Hematopoietic multipotent progenitor cell treated with erythropoietin and hydrocortisone succinate and interleukin-3 and kit ligand, for 6 days (in vitro differentiated cells): Measurements from ENCODE around the gene FAM20C.
"Not testable (repeated sequence)": the region's sequence is repeated elsewhere in the genome, so short reads cannot be mapped to it uniquely, and the experiment has no call there.

Source experiments
- DNase-seq: peaks from one replicate; pipeline ENCODE4 v3.0.0-alpha.2; 2015

The FAM20C gene

GRCh38 chr7:297141-297540 lies 104.8 kb downstream of the FAM20C start:
- not testable (repeated sequence) for DNase-seq

DNA sequence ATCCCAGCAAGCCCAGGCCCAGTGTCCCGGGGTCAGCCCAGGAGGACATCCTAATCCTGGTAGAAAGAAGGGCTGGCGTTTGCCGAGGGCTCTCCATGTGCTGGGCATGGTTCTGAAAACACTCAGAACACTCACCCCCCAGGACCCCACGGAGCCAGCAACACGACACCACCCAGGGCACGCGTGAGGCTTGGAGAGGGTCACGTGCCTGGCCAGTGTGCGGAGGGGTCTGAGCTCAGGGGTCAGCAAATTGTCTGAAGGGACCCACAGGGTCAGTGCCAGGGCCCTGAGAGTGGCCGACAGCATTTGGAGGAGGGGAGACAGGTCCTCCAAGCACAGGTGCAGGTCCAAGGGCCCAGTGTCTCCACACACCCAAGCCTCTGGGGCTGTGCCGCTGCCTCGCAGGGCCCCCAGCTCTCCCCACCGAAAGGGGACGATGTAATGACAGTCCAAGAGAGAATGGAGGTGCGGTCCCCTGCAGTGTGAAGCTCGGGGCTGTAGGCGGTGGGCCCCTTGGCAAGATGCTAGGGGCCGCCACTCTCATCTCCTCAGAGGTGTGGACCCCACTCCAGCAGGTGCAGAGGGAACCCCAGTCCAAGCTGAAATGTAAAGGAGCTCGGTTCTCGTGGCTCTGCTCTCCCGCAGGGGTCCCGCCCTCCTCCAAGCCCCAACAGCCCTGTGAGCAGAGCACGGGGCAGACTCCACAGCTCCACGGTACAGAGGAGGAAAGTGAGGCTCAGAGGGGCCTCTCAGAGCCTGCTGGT lies 105.4 kb downstream of the FAM20C start:
- DNase-seq = no peak

- DNase-seq = no peak
Observed at GRCh38 chr7:298375-298702, 106.0 kb downstream of the FAM20C start.

- no peak for DNase-seq
Observed at GRCh38 chr7:298743-299142, 106.4 kb downstream of the FAM20C start.

- DNase-seq = no peak
Observed at GRCh38 chr7:299169-299568, 106.8 kb downstream of the FAM20C start.

GRCh38 chr7:299628-300027 lies 107.3 kb downstream of the FAM20C start:
- DNase-seq = no peak

GRCh38 chr7:300048-300447 lies 107.7 kb downstream of the FAM20C start:
- DNase-seq = no peak

DNA sequence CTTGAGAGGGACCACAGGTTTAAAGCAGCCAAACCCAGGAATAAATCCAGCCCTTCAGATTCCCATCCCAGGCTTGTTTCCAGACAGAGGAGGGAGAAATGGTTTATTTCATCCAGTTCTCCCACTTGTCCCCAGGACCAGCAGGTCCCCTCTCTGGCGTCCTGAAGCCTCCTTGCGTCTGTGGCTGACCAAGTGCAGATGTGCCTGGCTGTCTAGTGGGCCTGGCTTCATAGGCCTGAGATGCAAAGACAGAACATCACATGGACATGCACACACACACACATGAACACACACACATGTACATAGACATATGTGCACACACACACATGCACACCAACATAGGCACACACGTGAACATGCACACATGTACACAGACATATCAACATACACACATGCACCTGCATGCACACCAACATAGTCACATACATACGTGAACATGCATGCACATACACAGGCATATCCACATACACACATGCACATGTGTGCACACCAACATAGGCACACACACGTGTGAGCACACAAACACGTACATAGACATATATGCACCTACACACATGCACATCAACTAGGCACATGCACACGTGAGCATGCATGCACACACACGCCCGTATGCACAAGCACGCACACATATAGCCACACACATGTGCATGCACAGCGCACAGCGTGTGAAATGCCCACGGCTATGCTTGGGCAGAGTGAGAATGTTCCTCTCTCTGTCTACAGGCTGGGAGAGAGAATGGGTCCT lies 108.3 kb downstream of the FAM20C start:
- DNase-seq = no peak

DNA sequence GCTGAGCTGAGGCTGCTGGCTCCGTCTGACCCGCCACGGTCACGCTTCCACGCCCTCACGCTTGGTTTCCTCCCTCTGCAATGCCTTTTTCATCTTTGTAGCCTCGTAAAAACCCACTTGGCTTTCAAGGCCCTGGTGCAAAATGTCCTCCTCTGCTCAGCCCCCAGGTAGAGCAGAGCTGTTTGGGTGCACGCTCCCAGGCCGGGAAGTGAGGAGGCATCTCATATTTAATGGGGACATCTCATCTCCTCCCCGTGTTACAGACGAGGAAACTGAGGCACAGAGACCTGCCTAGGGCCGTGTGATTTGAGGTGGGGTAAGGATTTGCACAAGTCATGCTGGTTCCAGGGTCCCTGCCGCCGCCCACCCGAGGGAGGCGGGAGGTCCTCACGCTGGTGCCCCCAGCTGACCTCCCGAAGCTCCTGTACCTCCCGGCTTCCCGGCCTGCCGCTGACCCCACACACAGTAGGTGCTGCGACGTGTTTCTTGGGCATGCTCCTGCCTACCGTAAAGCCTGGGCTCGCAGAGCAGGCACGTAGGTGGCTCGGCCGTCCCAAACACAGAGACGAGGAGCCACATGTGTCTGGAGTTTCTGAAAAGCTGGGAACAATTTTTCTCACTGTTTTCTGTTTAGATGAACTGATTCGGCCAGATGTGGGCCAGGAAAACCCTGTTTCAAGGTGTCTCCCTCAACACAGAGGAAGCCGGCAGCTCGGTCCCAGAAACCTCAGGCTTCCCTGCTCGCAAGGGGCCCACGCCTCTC lies 109.1 kb downstream of the FAM20C start:
- DNase-seq = no peak

- DNase-seq = no peak
Observed at GRCh38 chr7:302054-302992, 110.0 kb downstream of the FAM20C start.

- no peak for DNase-seq
Observed at GRCh38 chr7:303425-303824, 111.1 kb downstream of the FAM20C start.

DNA sequence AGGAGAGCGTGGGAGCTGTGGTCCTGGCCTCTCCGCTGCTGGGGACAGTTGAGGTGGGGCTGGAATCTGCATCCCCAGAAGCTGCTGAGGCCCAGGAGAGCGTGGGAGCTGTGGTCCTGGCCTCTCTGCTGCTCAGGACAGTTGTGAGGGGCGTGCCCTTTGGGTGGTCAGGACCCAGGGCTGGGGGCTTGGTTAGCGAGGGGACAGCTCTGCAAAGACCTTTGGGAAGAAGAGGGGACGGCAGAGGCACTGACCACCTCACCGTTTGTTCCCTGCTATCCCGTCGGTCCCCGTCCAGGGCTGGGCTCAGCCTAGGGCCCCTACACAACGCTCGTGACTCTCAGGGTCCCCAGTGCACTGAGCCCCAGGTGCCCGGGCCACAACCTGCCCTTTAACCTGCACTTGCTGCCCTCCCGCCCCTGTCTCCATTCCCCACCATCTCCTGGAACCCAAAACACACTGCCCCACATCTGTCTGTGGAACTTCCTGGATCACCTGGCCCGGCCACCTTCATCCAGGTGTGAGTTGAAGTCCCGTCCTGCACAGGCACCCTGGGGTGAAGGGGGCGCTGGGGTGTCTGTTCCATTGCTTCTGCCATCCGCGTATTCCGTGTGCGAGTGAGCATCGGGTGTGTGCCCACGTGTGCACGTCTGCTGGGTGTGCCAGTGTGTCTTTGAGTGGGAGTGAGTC lies 111.7 kb downstream of the FAM20C start:
- DNase-seq = no peak

DNA sequence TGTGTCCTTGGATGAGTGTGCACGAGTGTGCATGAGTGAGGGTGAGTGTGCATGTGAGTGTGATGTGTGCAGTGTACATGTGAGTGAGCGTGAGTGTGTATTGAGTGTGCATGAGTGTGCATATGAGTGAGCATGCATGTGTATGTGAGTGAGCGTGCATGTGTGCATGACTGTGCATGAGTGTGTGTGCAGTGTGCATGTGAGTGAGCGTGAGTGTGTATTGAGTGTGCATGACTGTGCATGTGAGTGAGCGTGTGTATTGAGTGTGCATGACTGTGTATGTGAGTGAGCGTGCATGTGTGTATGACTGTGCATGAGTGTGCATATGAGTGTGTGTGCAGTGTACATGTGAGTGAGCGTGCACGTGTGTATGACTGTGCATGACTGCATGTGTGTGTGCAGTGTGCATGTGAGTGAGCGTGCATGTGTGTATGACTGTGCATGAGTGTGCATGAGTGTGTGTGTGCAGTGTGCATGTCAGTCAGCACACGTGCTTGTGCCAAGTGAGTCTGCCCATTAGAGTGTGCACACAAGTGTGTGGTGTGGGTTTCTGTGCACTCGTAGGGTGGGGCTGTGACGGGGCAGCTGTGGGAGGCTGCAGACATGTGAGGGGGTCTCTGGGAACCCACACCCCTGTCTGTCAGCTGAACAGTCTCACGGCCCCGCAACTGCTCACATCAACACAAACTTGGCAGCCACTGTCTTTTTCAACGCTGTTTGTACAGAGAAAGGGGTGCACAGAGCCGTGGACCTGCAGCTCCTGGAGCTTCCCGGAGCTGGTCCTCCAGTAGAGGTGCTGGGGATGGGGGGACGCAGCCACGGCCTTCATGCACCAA lies 112.4 kb downstream of the FAM20C start:
- no peak for DNase-seq

DNA sequence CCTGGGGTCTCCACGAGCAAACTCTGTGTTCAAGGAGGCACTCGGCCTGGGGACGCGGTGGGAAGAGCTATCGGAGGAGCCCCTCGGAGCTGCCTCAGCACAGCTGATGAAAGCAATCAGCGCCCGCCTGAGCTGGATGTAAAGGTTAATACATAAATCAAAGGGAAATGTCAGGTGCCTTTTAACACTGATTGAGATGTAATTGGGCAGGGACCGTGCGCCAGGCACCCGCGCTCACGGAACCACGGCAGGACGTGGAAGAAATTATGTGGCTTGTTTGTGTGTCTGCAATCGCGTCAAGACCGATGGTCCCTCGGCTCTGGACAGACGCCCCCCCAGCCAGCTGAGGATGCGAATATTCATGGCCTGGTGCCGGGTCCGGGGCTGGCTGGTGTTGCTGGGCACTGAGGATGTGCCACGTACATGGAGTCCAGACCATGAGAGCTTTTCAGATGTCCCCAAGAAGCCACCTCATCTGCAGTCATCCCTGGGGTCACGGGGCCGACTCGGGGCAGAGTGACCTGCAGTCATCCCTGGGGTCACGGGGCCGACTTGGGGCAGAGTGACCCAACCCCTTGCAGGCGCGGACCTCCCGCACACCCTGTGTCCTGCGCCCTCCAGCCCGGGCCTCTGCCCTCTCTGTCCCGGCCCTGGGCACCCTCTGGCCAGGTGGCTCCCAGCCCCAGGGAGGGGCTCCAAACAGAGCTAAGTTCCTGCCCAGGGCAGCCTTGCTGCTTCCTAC lies 113.2 kb downstream of the FAM20C start:
- no peak for DNase-seq

DNA sequence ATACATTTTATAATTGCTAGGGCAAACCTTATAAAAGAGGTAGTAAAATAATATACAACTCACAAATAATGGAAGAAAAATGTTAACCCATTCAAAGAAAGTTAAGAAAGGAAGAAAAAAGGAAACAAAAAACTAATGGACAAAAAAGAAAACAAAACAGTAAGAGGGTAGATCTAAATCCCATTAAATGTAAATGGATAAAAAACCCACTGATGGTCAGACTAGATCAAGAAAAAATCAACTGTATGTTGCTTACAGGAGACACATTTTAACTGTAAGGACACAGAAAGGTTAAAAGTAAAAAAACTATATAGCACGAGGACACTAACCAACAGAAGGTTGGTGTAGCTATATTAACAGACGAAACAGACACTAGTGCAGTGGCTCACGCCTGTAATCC lies 115.6 kb downstream of the FAM20C start:
- no peak for DNase-seq

DNA sequence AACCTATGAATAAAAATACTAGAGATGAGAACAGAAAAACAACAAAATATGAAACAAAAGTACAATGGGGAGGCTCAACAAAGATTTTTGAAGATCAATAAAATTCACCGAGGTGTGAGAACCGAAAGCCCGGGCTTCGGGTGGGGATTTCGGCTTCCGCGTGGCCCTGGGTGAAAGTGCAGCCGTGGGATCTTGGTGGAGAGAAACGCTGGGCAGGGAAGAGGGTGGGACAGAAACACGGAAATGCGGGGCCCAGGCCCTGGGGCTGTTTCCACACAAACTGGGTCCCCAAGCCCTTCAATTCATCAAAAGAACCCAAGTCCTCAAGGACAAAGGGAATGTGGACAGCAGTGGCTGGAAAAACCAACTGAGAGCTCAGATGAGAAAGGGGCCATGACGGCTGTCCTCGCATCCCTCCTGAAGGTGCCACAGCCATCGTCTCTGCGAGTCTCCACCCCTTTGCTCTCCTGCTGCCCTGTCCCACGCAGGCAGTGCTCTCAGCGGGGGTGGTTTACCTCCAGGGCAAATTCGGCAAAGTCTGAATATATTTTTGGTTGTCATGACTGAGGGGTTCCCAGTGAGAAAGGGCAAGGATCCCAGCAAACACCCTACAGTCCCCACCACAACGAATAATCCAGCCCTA lies 117.3 kb downstream of the FAM20C start:
- DNase-seq = no peak
